ENCODE data around the gene KIAA1958. TPM values are rescaled to one million over a fixed set of nuclear protein-coding genes. Genes with fewer than 3 reads are reported as not detected.

Gene KIAA1958
- total and polyA plus RNA-seq, 2 experiments from 2014 or later: 9.4 to 41.7 TPM

GRCh38 chr9:112520656-112521055 lies 34.0 kb downstream of the KIAA1958 start (continued):
- TF ChIP-seq CTCF (conservative IDR thresholded peaks at IDR 0.05; ENCODE audit: low read depth in 2 of 2): no peak

- Histone ChIP-seq H2AFZ (no peak overlapping the region), H3K4me1 (ENCODE audit: insufficient read depth) (peaks cover 9% of the 10 kb centered on the region), H3K9me2 (ENCODE audit: insufficient read depth) (no peaks in the 10 kb centered on the region), H3K4me2 (no peak overlapping the region), H3F3A (replicated peaks; ENCODE audit: low read depth) (no peaks in the 10 kb centered on the region), H3K4me3 (no peak overlapping the region), H4K20me1 (replicated peaks; ENCODE audit: insufficient read depth) (peaks cover 47% of the 10 kb centered on the region), H3K79me2 (replicated peaks; ENCODE audit: insufficient read depth) (peaks cover 96% of the 10 kb centered on the region), H3K27ac (ENCODE audit: low read depth) (no peak overlapping the region), H3K27me3 (ENCODE audit: insufficient read depth) (no peaks in the 10 kb centered on the region), H3K36me3 (ENCODE audit: insufficient read depth) (no peaks in the 10 kb centered on the region)
- Mint-ChIP-seq H3K27me3 (ENCODE audit: insufficient read depth, low read depth, poor library complexity) (peaks cover 3% of the 10 kb centered on the region), H3K9me3 (no peaks in the 10 kb centered on the region), H3K4me1 (peaks cover 13% of the 10 kb centered on the region), H3K27ac (no peak overlapping the region), H3K4me3 (no peak overlapping the region), H3K36me3 (ENCODE audit: low read depth) (peaks cover 4% of the 10 kb centered on the region; the same call in 2 of the 3 replicates)
- ATAC-seq (no peak), DNase-seq (ENCODE audit: low spot score) (no peak)
- TF ChIP-seq NANOG (IDR thresholded peaks at IDR 0.05; ENCODE audit: borderline replicate concordance): no peak
- TF ChIP-seq ZNF114 (CRISPR knock-in tag; IDR thresholded peaks at IDR 0.05): no peak
- TF ChIP-seq JUNB (IDR thresholded peaks at IDR 0.05; ENCODE audit: unreplicated experiment): no peak
- TF ChIP-seq ZNF331 (CRISPR knock-in tag; IDR thresholded peaks at IDR 0.05; ENCODE audit: low read depth): no peak
- TF ChIP-seq CTCF (conservative IDR thresholded peaks at IDR 0.05; ENCODE audit: low read depth in 2 of 2): no peak
- TF ChIP-seq EZH2phosphoT487 (IDR thresholded peaks at IDR 0.05; ENCODE audit: unreplicated experiment): no peak
- no peak for TF ChIP-seq POLR2AphosphoS5 (IDR thresholded peaks at IDR 0.05; ENCODE audit: low read depth)
- TF ChIP-seq ZNF462 (CRISPR knock-in tag; IDR thresholded peaks at IDR 0.05): no peak
- TF ChIP-seq EZH2 (IDR thresholded peaks at IDR 0.05; ENCODE audit: low read depth, unreplicated experiment): no peak
- TF ChIP-seq ETS1 (IDR thresholded peaks at IDR 0.05): no peak
These were observed 40.3 kb downstream of the KIAA1958 start for GRCh38 chr9:112526973-112527372.
